SU-DHL-6 (cell line): ENCODE results near the gene CUX1.
"Not testable (repeated sequence)": the region's sequence is repeated elsewhere in the genome, so short reads cannot be mapped to it uniquely, and the experiment has no call there.

Experiments
- H2AFZ ChIP-seq: fragments of 200-600 bp; sonication (generic); 2 replicates; pipeline ENCODE4 v1.6.1; 2014; ENCODE audit warnings: low read depth, mild to moderate bottlenecking, moderate library complexity, mixed read lengths, antibody characterized with exemption, low read length; ENCODE audit not compliant: severe bottlenecking
- H3F3A ChIP-seq: fragments of 200-600 bp; shearing (Covaris generic); 2 replicates; pipeline ENCODE4 v1.6.0; 2016; ENCODE audit warnings: antibody characterized with exemption, mild to moderate bottlenecking; ENCODE audit not compliant: insufficient read depth
- H3K27ac ChIP-seq: fragments of 200-600 bp; sonication (generic); 2 replicates; pipeline ENCODE4 v1.5.1; 2016; ENCODE audit warnings: low read depth, mild to moderate bottlenecking, low read length, moderate library complexity, mixed read lengths
- H3K27me3 ChIP-seq: fragments of 200-600 bp; sonication (generic), shearing (Covaris generic); 2 replicates; pipeline ENCODE4 v1.6.0; 2014; ENCODE audit warnings: mild to moderate bottlenecking, low read length
- H3K36me3 ChIP-seq: fragments of 200-600 bp; sonication (generic); 2 replicates; pipeline ENCODE4 v1.6.1; 2014; ENCODE audit warnings: mild to moderate bottlenecking, low read length, mixed read lengths
- H3K4me2 ChIP-seq: fragments of 300-600, 200-600 bp; shearing (Covaris generic), sonication (generic); 2 replicates; pipeline ENCODE4 v1.6.0; 2014; ENCODE audit warnings: low read length, low read depth, mild to moderate bottlenecking; ENCODE audit not compliant: poor library complexity, severe bottlenecking
- H3K4me3 ChIP-seq: fragments of 200-600 bp; sonication (generic); 2 replicates; pipeline ENCODE4 v1.5.1; 2014; ENCODE audit warnings: antibody characterized with exemption, low read length, mild to moderate bottlenecking, mixed read lengths; ENCODE audit not compliant: insufficient read depth, poor library complexity, severe bottlenecking
- H3K79me2 ChIP-seq: fragments of 200-600 bp; sonication (generic); 2 replicates; pipeline ENCODE4 v1.6.1; 2014; ENCODE audit warnings: mild to moderate bottlenecking, low read length, moderate library complexity; ENCODE audit not compliant: insufficient read depth
- H3K9ac ChIP-seq: fragments of 200-600 bp; sonication (generic); 2 replicates; pipeline ENCODE4 v1.7.0; 2014; ENCODE audit warnings: mild to moderate bottlenecking, low read length
- H3K9me2 ChIP-seq: fragments of 200-600 bp; sonication (generic); replicated peaks from 2 replicates; pipeline ENCODE4 v1.6.1; 2014; ENCODE audit warnings: low read length; ENCODE audit not compliant: insufficient read depth
- H3K9me3 ChIP-seq: fragments of 200-600 bp; sonication (generic); 2 replicates; pipeline ENCODE4 v1.6.1; 2014; ENCODE audit warnings: low read length, mixed read lengths; ENCODE audit not compliant: insufficient read depth
- H4K20me1 ChIP-seq: fragments of 200-600 bp; sonication (generic); 2 replicates; pipeline ENCODE4 v1.6.1; 2014; ENCODE audit warnings: low read depth, mild to moderate bottlenecking, antibody characterized with exemption, low read length, moderate library complexity, mixed read lengths
- CTCF ChIP-seq: fragments of 200-600 bp; sonication (generic); IDR thresholded peaks from one replicate; pipeline ENCODE4 v1.5.1; 2017; ENCODE audit warnings: antibody characterized with exemption, mild to moderate bottlenecking, low read length, moderate library complexity; ENCODE audit not compliant: insufficient read depth, poor library complexity, severe bottlenecking
- EZH2phosphoT487 ChIP-seq: fragments of 200-600 bp; sonication (generic), shearing (Covaris generic); conservative IDR thresholded peaks from 2 replicates; pipeline ENCODE4 v1.6.1; 2018; ENCODE audit warnings: mild to moderate bottlenecking, antibody characterized with exemption, low read length, moderate library complexity, mixed read lengths

Gene CUX1

GRCh38 chr7:101832685-101833375, 15.4 kb downstream of the CUX1 start:
- Histone ChIP-seq H3K36me3 (0 out of 2 replicates have a peak, but pooled peaks cover 3% of the 10 kb centered on the region), H3K79me2 (peaks cover 100% of the 10 kb centered on the region), H3F3A (peaks cover 25% of the 10 kb centered on the region), H3K9ac (no peak overlapping the region), H3K27ac (peak overlapping the region; percentile 83), H2AFZ (no peak overlapping the region), H4K20me1 (peaks cover 6% of the 10 kb centered on the region; the same call in 1 of the 2 replicates), H3K9me2 (no peaks in the 10 kb centered on the region), H3K4me2 (peak overlapping the region; percentile 79), H3K27me3 (no peaks in the 10 kb centered on the region), H3K9me3 (no peaks in the 10 kb centered on the region), H3K4me3 (peak overlapping the region; percentile 27)
- TF ChIP-seq EZH2phosphoT487 (no peak), CTCF (no peak)

GRCh38 chr7:101833799-101834198, 16.4 kb downstream of the CUX1 start:
- TF ChIP-seq CTCF (no peak), EZH2phosphoT487 (no peak)
- no peak overlapping the region for H2AFZ ChIP-seq
- peaks cover 100% of the 10 kb centered on the region for H3K79me2 ChIP-seq
- H3K4me3 ChIP-seq: peak overlapping the region; percentile 27
- H3K9me3 ChIP-seq: no peaks in the 10 kb centered on the region
- H3F3A ChIP-seq: peaks cover 25% of the 10 kb centered on the region
- H3K9me2 ChIP-seq: no peaks in the 10 kb centered on the region
- H3K4me2 ChIP-seq: peak overlapping the region; percentile 79
- peaks cover 6% of the 10 kb centered on the region; the same call in 1 of the 2 replicates for H4K20me1 ChIP-seq
- H3K36me3 ChIP-seq: 0 out of 2 replicates have a peak, but pooled peaks cover 3% of the 10 kb centered on the region
- H3K27me3 ChIP-seq: no peaks in the 10 kb centered on the region
- peak overlapping the region; percentile 83 for H3K27ac ChIP-seq
- peak overlapping the region; percentile 25 for H3K9ac ChIP-seq

- H3K9ac ChIP-seq: no peak overlapping the region
- no peak overlapping the region for H2AFZ ChIP-seq
- no peak for TF ChIP-seq EZH2phosphoT487
- TF ChIP-seq CTCF: no peak
- H3K9me3 ChIP-seq: no peaks in the 10 kb centered on the region
- H3K9me2 ChIP-seq: no peaks in the 10 kb centered on the region
- no peaks in the 10 kb centered on the region for H3K27me3 ChIP-seq
- peaks cover 27% of the 10 kb centered on the region for H3F3A ChIP-seq
- H3K36me3 ChIP-seq: peaks cover 5% of the 10 kb centered on the region
- peak overlapping the region; percentile 79 for H3K4me2 ChIP-seq
- peaks cover 100% of the 10 kb centered on the region for H3K79me2 ChIP-seq
- no peak overlapping the region for H3K4me3 ChIP-seq
- H4K20me1 ChIP-seq: peaks cover 5% of the 10 kb centered on the region; the same call in 1 of the 2 replicates
- peak overlapping the region; percentile 83; the same call in 1 of the 2 replicates for H3K27ac ChIP-seq
Measured at GRCh38 chr7:101835136-101835535, 17.7 kb downstream of the CUX1 start.

- not testable (repeated sequence) for H3K9me3 ChIP-seq, H3K27me3 ChIP-seq, H3K4me3 ChIP-seq, H3K9me2 ChIP-seq, H2AFZ ChIP-seq
- peak overlapping the region; percentile 26 for H3K9ac ChIP-seq
- peak overlapping the region; percentile 83 for H3K27ac ChIP-seq
- H3K79me2 ChIP-seq: peaks cover 100% of the 10 kb centered on the region
- peak overlapping the region; percentile 79 for H3K4me2 ChIP-seq
- H4K20me1 ChIP-seq: peaks cover 16% of the 10 kb centered on the region
- peaks cover 13% of the 10 kb centered on the region for H3K36me3 ChIP-seq
- peaks cover 44% of the 10 kb centered on the region for H3F3A ChIP-seq
Measured at GRCh38 chr7:101837433-101837832, 20.0 kb downstream of the CUX1 start.
